HG03439 (cell line): ENCODE results near the gene KRTAP10-2.

Experiments used
- ATAC-seq: cut with Tn5 transposase; IDR thresholded peaks from one replicate; pipeline ENCODE4 v1.9.1; 2021; ENCODE audit warnings: mild to moderate bottlenecking, moderate library complexity; ENCODE audit not compliant: unreplicated experiment

Gene KRTAP10-2

DNA sequence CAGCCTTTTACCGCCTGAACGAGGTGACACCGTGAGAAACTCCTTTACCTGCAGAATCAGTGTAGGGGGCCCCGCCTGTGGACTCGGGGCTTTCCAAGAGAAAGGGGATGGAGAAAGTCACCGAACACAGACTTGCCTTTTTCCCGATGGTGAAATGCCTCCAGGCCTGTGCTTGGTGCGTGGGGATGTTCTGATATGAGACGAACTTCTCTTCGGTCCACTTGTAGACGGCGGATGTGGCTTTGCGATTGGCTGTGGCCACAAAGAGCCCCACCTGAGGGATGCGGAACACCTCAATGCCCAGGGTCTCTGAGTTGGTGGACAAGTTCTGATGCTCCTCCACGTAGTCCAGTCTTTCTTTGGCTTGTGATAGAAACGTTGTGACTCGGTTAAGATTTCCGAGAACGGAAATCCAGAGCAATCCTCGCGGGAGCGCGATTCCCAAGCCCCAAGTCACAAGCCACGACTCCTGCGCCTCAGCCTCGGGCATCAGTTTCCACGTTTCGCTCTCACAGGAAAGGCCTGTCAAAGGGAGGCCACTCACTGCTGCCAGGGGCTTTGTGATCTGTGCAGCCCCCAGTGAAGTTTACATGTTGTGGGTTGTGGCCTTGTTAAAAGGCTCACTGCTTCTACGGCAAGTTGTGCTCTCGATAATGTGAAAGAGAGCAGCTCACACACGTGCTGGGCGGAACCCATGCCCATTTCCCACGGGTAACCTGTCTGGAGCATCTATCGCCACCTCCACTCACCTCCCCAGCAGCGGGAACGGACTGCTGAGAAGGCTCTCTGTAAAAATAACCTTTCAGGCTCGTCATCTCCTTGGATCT lies 23.9 kb downstream of the KRTAP10-2 start:
- ATAC-seq, result no peak

- ATAC-seq, result no peak
Measured at GRCh38 chr21:44526096-44526997, 25.0 kb downstream of the KRTAP10-2 start.

DNA sequence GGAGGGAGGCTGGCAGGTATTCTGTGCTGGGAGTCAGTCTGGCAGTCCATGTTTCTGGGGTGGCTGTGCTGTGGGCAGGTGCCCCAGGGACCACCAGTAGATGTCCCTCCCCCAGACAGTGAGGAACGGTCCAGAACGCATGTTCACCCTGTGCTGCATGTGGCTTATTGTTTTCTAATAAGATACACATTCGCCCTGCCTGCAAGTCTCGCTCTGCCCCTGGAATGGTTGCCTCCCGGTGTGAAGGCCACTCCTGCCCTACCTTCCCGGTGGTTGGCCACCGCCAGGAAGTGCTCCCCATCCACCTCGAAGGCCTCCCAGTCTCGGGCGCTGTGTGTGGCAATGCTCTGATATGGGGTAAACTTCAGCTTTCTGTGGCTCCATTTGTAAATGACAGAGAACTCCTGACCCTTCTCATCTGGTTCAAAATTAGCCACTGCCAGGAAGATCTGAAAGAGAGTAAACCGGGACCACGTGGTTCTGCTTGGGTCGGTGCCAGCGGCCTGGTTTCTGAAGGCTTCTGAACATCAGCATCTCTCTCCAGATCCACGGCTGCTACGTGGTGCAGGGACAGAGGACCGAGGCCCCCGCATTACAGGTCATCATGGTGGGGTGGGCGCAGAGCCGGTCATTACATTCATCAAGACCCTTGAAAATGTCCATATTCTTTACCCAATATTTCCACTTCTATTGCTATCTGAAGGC lies 25.8 kb downstream of the KRTAP10-2 start:
- ATAC-seq, result no peak

DNA sequence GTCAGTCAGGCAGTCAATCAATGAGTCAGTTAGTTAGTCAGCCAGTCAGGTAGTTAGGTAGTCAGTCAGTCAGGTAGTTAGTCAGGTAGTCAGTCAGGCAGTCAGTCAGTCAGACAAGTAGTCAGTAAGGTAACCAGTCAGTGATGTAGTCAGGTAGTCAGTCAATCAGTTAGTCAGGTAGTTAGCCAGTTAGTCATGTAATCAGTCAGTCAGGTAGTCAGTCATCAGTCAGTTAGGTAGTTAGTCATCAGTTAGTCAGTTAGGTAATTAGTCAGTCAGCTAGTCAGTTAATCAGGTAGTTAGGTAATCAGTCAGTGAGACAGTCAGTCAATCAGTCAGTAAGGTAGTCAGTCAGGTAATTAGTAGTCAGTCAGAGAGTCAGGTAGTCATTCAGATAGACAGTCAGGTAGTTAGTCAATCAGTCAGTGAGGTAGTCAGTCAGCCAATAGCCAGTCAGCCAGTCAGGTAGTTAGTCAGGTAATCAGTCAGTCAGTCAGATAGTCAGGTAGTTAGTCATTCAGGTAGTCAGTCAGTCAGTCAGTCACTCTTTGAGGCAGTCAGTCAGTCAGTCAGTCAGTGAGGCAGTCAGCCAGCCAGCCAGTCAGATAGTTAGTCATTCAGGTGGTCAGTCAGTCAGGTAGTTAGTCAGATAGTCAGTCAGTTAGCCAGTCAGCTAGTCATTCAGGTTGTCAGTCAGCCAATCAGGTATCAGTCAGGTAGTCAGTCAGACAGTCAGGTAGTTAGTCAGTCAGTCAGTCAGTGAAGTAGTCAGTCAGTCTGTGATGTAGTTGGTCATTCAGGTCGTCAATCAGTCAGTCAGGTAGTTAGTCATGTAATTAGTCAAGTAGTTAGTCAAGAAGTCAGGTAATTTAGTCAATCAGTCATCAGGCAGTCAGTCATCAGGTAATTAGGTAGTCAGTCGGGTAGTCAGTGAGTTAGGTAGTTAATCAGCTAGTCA lies 26.6 kb downstream of the KRTAP10-2 start:
- no peak for ATAC-seq

DNA sequence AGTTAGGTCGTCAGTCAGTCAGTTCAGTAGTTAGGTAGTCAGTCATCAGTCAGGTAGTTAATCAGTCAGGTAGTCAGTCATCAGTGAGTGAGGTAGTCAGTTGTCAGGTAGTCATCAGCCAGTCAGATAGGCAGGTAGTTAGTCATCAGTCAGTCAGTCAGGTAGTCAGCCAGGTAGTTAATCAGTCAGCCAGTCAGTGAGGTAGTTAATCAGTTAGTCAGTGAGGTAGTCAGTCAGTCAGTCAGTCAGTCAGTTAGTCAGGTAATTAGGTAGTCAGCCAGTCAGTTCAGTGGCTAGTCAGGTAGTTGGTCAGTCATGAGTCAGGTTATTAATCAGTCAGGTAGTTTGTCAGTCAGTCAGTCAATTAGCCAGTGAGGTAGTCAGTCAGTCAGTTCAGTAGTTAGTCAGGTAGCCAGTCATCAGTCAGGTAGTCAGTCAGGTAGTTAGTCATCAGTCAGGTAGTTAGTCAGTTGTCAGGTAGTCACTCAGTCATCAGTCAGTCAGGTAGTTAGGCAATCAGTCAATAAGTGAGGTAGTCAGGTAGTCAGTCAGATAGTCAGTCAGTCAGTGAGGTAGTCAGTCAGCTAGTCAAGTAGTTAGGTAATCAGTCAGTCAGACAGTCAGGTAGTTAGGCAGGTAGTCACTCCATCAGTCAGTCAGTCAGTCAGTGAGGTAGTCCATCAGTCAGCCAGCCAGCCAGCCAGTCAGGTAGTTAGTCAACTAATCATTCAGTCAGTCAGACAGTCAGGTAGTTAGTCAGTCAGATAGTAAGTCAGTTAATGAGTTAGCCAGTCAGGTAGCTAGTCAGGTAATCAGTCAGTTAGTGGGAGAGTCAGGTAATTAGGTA lies 27.5 kb downstream of the KRTAP10-2 start:
- ATAC-seq, result no peak

GRCh38 chr21:44522753-44523204 lies 28.5 kb downstream of the KRTAP10-2 start:
- no peak for ATAC-seq

GRCh38 chr21:44521928-44522752 lies 29.2 kb downstream of the KRTAP10-2 start:
- ATAC-seq, result no peak

- no peak for ATAC-seq
Measured at GRCh38 chr21:44521301-44521927, 29.9 kb downstream of the KRTAP10-2 start.

DNA sequence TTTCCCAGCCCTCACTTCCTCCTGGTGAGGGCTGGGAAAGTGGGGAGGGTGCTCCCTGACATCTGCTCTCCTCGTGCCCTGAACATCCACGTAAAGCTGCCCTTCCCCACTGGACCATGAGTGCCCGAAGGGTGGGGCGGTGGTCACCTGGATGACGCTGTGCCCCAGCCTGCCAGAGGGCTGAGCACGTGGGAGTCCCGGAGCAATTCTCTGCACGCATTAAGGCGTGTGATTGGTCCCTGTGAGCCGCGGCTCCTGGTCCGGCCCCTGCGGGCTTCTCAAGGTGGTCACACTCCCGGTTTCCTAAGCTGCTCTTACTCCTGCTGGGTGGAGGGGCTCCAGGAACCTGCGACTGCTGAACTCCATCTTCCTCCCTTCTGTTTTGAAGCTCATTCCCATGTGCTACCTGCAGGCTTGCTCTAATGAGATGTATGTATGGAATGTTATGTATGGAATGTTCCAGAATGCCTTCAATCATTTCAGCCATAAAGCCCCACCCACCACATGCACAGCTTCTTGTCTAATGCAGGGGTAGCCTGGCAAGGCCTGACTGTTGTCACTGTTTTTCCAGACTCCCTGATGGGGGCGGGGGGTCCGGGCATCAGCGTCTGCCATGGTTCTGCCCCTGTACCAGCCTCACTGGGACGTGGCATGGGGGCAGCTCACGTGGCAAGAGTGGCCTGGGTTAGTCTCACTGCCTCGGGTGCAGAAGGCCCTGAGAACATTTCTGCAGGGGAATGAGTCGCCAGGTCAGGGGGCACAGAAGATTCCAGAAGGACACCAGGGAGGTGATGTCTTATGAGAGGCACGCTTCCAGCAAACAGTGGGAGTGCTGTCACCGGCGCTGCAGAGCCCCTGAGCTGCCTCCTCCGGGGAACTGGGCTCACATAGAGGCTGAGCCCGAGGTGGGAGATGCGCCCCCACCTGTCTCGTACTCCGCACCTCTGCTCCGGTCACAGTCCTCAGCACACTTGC lies 30.7 kb downstream of the KRTAP10-2 start:
- ATAC-seq, result no peak

DNA sequence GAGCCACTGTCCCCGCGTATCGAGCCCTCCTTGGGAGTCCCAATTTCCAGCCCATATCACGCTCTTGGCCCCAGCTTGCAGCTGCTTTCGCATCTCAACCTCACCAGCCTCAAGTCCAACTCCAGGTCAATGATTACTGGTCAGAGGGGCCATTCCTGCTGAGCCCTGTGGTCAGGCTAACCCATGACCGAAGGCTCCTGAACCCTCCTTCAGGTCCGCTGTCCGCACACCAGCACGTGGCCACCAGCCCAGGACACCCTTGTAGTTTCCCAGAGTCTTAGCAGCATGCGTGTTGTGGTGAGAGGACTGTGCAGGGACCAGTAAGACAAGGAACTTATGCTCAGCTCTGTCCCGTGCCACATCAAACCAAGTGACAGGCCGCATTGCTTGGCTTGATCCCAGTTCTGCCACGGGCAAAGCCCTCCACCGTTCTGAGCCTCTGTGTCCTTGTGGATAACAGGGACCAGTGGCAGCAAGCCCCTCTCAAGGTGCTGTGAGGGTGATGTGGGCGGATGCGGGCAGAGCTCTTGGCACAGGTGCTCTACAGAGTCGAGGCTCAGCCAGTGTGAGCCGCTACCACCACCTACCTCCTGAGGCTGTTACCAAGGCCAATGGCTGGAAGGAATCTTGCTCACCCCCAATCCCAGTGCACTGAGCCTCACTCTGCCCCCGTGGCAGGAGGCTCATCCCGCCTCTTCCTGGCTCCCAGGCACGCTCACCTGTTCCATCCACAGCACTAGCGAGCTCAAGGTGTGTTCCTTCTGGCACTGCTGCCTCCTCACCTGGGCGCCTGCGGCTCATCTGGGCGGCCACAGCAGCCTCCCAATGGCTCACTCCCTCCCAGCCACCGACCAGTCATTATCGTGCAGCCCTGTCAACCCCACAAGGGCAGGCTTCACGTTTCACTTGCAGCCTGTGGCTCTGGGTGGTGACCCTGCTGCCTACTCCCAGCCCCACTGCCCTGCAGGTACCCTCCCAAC lies 31.7 kb downstream of the KRTAP10-2 start:
- ATAC-seq, result no peak

DNA sequence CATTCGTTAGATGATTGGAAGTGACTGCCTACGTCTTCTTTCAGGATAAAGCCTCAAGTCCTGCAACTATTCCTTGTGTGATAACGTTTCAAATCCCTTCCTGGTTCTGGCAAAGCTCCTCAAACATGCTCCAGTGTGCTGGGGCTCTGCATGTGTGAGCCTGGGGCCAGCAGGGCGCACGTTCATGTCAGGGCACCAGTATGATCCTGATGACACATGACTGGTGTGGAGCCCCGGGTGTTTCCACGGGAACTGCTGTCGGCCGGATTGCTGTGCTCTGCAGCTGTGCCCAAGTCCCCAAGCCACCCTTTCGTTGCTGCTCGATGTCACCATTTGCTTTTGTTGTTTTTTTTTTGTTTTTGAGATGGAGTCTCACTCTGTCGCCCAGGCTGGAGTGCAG lies 32.6 kb downstream of the KRTAP10-2 start:
- ATAC-seq, result no peak

DNA sequence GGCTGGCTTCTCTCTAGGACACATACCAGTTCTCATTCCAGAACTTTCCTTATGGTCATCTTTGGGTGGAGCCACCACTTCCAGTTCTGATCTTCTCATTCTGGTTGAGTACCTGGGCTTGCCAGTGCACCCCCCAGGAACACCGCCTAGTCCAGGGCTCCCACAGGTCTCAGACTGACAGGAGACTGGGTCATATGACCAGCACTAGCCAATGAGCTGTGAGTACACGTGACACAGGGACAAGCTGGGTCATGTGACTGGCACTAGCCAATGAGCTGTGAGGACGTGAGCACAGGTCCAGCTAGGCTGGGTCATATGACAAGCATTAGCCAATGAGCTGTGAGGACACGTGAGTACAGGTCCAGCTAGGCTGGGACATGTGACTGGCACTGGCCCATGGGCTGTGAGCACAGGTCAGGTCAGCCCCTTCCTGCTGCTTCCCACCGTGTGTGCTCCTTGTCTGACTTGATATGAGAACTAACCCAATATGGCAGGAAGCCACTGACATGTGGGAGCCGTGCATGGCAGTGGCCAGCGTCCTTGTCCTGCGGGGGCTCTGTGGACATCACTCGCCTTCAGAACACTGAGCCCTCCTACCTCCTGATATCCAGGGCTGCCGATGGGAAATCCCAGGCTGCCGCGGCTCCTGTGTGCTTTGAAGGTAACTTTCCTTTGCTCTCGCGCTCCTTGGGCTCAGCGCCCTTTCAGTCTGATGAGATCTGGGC lies 34.0 kb downstream of the KRTAP10-2 start:
- ATAC-seq, result no peak

- ATAC-seq, result no peak
Measured at GRCh38 chr21:44516828-44517174, 34.5 kb downstream of the KRTAP10-2 start.

DNA sequence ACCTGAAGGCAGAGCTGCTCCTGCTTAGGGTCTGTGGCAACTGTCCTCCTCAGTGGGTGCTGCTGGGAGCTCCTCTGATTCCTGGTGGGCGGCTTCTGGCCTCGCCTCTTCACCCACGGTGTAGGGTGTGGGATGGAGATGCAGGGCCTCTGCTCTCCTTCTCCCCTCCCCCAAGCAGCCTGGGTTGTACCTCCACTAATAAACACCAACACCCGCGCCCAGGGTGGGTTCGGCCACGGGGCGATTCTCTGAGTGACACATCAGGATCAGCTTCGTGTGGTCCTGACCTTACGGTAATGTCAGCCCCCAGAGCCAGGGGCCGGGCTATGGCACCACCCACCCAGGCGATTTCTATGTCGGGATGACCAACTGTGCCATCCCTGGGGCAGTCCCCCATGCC lies 35.0 kb downstream of the KRTAP10-2 start:
- no peak for ATAC-seq
